Stimulated activated CD8-positive, alpha-beta memory T cell treated with anti-CD3 and anti-CD28 coated beads, Interleukin-2, amount 100 ng/mL, for 1 hour (primary cell): ENCODE data around the gene HNRNPCL4.
"Not testable (repeated sequence)": the region's sequence is repeated elsewhere in the genome, so short reads cannot be mapped to it uniquely, and the experiment has no call there.

Experiments
- DNase-seq, 2 donors: peaks; one replicate each; pipeline ENCODE4 v3.0.0-alpha.2; 2020; ENCODE audit warnings: low read depth in 2 of 2

The HNRNPCL4 gene

DNA sequence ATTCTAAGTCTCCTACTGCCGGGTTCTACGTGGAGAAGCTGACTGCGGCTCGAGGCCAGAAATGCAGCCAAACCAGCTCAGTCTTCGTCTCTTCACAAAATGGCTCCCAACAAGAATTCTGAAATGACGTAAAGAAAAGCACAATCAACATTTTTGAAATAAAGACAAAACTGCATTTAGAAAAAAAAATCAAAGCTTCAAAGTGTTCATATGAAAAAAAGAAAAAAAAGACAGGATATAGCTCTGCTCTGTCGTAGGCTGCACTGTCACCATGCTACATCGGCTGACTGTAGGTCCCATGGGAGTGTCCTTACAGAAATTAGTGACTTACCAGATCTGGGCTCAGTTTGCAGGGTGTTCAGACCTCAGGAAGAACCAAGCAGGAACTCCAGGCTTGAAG, at the start of gene HNRNPCL4:
HNRNPCL4 (minus strand) TSS at position 101 of the 400 bp plus-strand sequence. CDS start 164 bp downstream, outside the sequence.
- DNase-seq = not testable (repeated sequence)

DNA sequence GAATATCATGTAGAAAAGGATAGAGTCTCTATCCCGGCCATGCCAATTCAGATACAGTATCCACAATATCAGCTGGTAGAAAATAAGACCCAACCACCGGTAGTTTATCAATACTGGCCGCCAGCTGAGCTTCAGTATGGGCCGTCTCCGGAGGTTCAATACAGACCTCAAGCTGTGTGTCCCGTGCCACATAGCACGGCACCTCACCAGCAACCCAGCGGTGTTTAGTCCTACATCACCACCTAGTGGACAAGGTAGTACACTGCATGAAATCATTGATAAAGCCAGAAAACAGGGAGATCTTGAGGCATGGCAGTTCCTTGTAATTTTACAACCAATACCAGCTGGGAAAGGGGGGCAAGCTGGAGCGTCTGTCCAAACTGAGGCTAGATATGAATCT, 43.3 kb upstream of the HNRNPCL4 start:
- not testable (repeated sequence) for DNase-seq

DNA sequence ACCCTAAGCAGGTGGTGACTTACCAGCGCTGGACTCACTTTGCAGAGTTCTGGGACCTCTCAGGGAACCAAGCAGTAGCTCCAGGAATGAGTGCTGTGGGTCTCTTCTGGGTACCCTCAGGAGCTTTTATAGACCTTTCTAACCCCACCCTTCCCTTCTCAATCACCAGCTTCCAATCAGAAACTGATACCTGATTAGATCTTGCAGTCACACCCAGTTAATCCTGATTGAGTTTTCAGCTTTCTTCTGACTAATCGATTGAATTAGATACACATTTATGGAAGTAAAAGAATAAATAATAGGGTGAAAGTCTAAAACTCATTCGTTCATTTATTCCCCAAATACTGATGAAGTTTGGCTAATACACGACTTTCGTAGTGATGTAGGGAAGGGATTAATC, 35.9 kb upstream of the HNRNPCL4 start, which contains the start of gene PRAMEF13:
PRAMEF13 (minus strand) TSS at position 101 of the 400 bp plus-strand sequence. CDS start 1,820 bp downstream, outside the sequence.
- not testable (repeated sequence) for DNase-seq

- DNase-seq = not testable (repeated sequence)
Measured at GRCh38 chr1:13171548-13171947, 6.1 kb upstream of the HNRNPCL4 start, which contains the start of gene PRAMEF9. TSS of gene PRAMEF9 (plus strand) at chr1:13171848. CDS start at chr1:13175281, 3,433 bp downstream.

DNA sequence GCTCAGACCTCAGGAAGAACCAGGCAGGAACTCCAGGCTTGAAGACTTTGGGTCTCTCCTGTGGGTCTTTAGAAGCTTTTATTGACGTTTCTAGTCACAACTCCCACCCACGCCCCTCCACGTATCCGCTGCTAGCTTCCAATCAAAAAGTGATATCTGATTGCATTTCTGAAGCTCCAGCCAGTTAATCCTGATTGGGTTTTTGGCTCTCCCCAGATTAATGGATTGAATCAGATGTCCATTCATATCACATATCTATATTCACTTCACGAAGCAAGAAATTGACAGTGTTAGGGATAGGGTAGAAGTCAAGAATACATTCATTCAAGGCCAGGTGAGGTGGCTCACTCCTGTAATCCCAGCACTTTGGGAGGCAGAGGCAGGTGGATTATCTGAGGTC, 9.5 kb downstream of the HNRNPCL4 start, which contains the start of gene PRAMEF26:
PRAMEF26 (minus strand) TSS at position 101 of the 400 bp plus-strand sequence. CDS start 2,914 bp downstream, outside the sequence.
- not testable (repeated sequence) for DNase-seq

GRCh38 chr1:13116754-13117153, 48.7 kb downstream of the HNRNPCL4 start, which contains the start of gene HNRNPCL2:
TSS of gene HNRNPCL2 (minus strand) at chr1:13116854. CDS start at chr1:13116400, 454 bp downstream.
- not testable (repeated sequence) for DNase-seq
